Femur (tissue), 1 donor: ENCODE results near the gene PHLDB3.
A peak's percentile ranks its signal among the peaks of the same experiment; 100 is the strongest.
"Not testable (repeated sequence)": the region's sequence is repeated elsewhere in the genome, so short reads cannot be mapped to it uniquely, and the experiment has no call there.

Experiments
- DNase-seq: peaks from one replicate; pipeline ENCODE4 v3.0.0-alpha.2; 2017

PHLDB3 gene

GRCh38 chr19:43526884-43527859 lies 22.6 kb upstream of the PHLDB3 start, which contains the start of gene ETHE1:
Gene ETHE1 (minus strand): TSS chr19:43527201. CDS start chr19:43527177, 24 bp downstream.
- peak; percentile 87 for DNase-seq

GRCh38 chr19:43525836-43526771 lies 21.6 kb upstream of the PHLDB3 start:
- peak; percentile 44 for DNase-seq

GRCh38 chr19:43524922-43525835 lies 20.6 kb upstream of the PHLDB3 start:
- peak; percentile 55 for DNase-seq

GRCh38 chr19:43523696-43524095 lies 19.1 kb upstream of the PHLDB3 start:
- DNase-seq, result not testable (repeated sequence)

GRCh38 chr19:43522929-43523328 lies 18.4 kb upstream of the PHLDB3 start:
- no peak for DNase-seq

- peak; percentile 88 for DNase-seq
Observed at GRCh38 chr19:43519436-43520088, 15.0 kb upstream of the PHLDB3 start.

GRCh38 chr19:43518051-43518450 lies 13.5 kb upstream of the PHLDB3 start:
- no peak for DNase-seq

- not testable (repeated sequence) for DNase-seq
Observed at GRCh38 chr19:43512399-43512798, 7.9 kb upstream of the PHLDB3 start.

- DNase-seq, result no peak
Observed at GRCh38 chr19:43511324-43511723, 6.8 kb upstream of the PHLDB3 start.

- no peak for DNase-seq
Observed at GRCh38 chr19:43510713-43511112, 6.2 kb upstream of the PHLDB3 start.

- no peak for DNase-seq
Observed at GRCh38 chr19:43507880-43508279, 3.3 kb upstream of the PHLDB3 start.

GRCh38 chr19:43506629-43507028 lies 2.1 kb upstream of the PHLDB3 start:
- DNase-seq, result no peak

- no peak for DNase-seq
Observed at GRCh38 chr19:43505941-43506340, 1.4 kb upstream of the PHLDB3 start.

- no peak for DNase-seq
Observed at GRCh38 chr19:43505186-43505456, 575 bp upstream of the PHLDB3 start.

GRCh38 chr19:43503501-43504425 lies 783 bp downstream of the PHLDB3 start:
- DNase-seq, result peak; percentile 96

- no peak for DNase-seq
Observed at GRCh38 chr19:43502419-43502976, 2.0 kb downstream of the PHLDB3 start.

- no peak for DNase-seq
Observed at GRCh38 chr19:43501661-43502418, 2.7 kb downstream of the PHLDB3 start.

- no peak for DNase-seq
Observed at GRCh38 chr19:43499042-43499441, 5.5 kb downstream of the PHLDB3 start.

GRCh38 chr19:43498233-43498842 lies 6.2 kb downstream of the PHLDB3 start:
- DNase-seq, result peak; percentile 76
